ENCODE measurements around the gene GAL3ST3. TPM values are rescaled to one million over a fixed set of nuclear protein-coding genes. Genes with fewer than 3 reads are reported as not detected.

Gene GAL3ST3
- total RNA-seq, 3 donors from 2014 or later = not detected

DNA sequence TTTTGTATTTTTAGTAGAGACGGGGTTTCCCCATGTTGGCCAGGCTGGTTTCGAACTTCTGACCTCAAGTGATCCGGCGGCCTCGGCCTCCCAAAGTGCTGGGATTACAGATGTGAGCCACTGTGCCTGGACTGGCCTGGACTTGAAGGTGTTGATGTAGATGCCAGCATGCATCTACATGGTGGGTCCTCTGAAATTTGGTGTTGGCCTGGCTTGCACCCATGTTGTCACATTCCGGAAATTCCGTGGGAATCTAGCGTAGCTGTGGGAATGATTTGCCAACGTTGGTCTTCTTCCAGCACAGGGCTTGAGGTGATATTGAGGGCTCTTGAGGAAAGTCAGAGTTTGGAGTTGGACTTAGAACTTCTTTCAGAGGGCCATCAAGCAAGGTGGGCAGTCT, 27.6 kb upstream of the GAL3ST3 start:
- peaks cover 21% of the 10 kb centered on the region for H3K4me1 ChIP-seq (ENCODE audit: low read depth)
- H3K36me3 ChIP-seq (ENCODE audit: low read depth) = no peaks in the 10 kb centered on the region
- DNase-seq = no peak
- TF ChIP-seq, protein P1, sequence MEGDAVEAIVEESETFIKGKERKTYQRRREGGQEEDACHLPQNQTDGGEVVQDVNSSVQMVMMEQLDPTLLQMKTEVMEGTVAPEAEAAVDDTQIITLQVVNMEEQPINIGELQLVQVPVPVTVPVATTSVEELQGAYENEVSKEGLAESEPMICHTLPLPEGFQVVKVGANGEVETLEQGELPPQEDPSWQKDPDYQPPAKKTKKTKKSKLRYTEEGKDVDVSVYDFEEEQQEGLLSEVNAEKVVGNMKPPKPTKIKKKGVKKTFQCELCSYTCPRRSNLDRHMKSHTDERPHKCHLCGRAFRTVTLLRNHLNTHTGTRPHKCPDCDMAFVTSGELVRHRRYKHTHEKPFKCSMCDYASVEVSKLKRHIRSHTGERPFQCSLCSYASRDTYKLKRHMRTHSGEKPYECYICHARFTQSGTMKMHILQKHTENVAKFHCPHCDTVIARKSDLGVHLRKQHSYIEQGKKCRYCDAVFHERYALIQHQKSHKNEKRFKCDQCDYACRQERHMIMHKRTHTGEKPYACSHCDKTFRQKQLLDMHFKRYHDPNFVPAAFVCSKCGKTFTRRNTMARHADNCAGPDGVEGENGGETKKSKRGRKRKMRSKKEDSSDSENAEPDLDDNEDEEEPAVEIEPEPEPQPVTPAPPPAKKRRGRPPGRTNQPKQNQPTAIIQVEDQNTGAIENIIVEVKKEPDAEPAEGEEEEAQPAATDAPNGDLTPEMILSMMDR (IDR thresholded peaks at IDR 0.05) = no peak
- H3K9me3 ChIP-seq = no peaks in the 10 kb centered on the region
- no peak for ATAC-seq
- no peak overlapping the region for H3K4me3 ChIP-seq
- intact Hi-C loops (cut with DNase I, micrococcal nuclease) = no loop called here

DNA sequence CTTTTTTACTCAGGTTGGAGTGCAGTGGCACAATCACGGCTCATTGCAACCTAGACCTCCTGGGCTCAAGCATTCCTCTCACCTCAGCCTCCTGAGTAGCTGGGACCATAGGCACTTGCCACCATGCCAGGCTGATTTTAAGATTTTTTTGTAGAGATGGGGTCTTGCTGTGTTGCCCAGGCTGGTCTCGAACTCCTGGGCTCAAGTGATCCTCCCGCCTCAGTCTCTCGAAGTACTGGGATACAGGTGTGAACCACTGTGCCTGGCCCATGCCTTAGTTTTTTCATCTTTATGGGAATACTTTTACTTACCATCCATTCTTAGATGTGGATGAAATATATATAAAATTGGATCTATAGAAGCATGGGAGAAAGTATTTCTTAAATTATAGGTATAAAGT, 26.3 kb upstream of the GAL3ST3 start:
- Histone ChIP-seq H3K4me3 (no peak overlapping the region), H3K9me3 (no peaks in the 10 kb centered on the region), H3K4me1 (ENCODE audit: low read depth) (peaks cover 9% of the 10 kb centered on the region), H3K36me3 (ENCODE audit: low read depth) (no peaks in the 10 kb centered on the region)
- TF ChIP-seq, protein P1 (IDR thresholded peaks at IDR 0.05) = no peak
- intact Hi-C loops (cut with DNase I, micrococcal nuclease) = no loop called here
- ATAC-seq = no peak
- no peak for DNase-seq

DNA sequence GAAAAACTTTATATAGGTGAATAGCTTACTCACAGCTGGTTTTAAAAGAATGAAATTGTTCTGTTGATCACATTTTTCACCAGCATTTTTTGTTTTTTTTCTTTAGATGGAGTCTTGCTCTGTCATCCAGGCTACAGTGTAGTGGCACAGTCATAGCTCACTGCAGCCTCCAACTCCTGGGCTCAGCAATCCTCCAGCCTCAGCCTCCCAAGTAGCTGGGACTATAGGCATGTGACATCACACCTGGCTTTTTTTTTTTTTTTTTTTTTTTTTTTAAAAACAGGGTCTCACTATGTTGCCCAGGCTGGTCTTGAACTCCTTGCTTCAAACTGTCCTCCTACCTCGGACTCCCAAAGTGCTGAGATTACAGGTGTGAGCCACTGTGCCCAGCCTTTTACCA, 24.7 kb upstream of the GAL3ST3 start:
- H3K4me3 ChIP-seq = no peak overlapping the region
- H3K9me3 ChIP-seq = no peaks in the 10 kb centered on the region
- TF ChIP-seq, protein P1 (IDR thresholded peaks at IDR 0.05) = no peak
- intact Hi-C loops (cut with DNase I, micrococcal nuclease) = no loop called here
- no peaks in the 10 kb centered on the region for H3K4me1 ChIP-seq (ENCODE audit: low read depth)
- no peaks in the 10 kb centered on the region for H3K36me3 ChIP-seq (ENCODE audit: low read depth)
- ATAC-seq (no peak), DNase-seq (no peak)

- Histone ChIP-seq H3K9me3 (no peaks in the 10 kb centered on the region), H3K4me1 (ENCODE audit: low read depth) (peaks cover 3% of the 10 kb centered on the region), H3K36me3 (ENCODE audit: low read depth) (no peaks in the 10 kb centered on the region), H3K4me3 (no peak overlapping the region)
- no peak for DNase-seq
- no peak for ATAC-seq
- TF ChIP-seq, protein P1 (IDR thresholded peaks at IDR 0.05) = no peak
- intact Hi-C loops (cut with DNase I, micrococcal nuclease) = no loop called here
Observed at GRCh38 chr11:66072518-66072917, 23.6 kb upstream of the GAL3ST3 start.

DNA sequence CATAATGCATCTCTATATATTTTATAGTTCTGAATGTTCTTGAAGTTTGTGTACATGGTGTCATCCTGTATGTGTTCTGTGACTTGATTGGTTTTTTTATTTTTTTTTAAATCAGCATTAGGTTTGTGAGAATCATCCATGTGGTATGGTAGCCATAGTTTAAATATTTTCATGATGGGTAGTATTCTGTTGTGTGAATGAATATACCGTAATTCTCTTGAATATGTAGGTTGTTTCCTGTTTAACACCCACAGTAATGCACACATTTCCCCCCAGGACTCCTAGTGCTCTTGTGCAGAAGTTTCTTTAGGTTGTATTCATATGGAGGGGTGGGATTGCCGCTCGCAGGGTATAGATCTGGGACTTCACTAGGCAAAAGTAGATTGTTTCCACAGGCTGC, 23.1 kb upstream of the GAL3ST3 start:
- Histone ChIP-seq H3K9me3 (no peaks in the 10 kb centered on the region), H3K4me3 (no peak overlapping the region), H3K4me1 (ENCODE audit: low read depth) (peaks cover 3% of the 10 kb centered on the region), H3K36me3 (ENCODE audit: low read depth) (no peaks in the 10 kb centered on the region)
- TF ChIP-seq, protein P1 (IDR thresholded peaks at IDR 0.05) = no peak
- intact Hi-C loops (cut with DNase I, micrococcal nuclease) = no loop called here
- no peak for ATAC-seq
- DNase-seq = no peak

DNA sequence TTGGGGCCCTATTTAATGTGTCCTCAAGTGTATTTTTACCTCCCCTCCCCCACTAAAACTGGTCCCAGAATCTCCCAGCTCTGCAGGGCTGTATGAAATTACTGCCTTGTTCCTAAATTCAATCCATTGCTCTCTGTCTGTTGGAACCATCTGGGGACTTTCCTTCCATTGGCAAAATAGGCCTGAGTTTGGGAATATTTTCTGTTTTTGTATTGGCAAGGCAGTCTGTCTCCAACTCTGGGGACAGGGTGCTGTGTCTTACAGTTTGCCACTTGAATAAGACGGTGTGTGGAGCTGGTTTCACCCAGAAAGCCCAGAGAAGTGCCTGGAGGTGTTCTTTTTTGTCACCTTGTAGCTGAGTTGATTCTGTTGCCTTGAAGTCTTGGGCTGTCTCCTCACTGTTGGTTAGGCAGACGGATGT, 22.4 kb upstream of the GAL3ST3 start:
- Histone ChIP-seq H3K4me1 (ENCODE audit: low read depth) (peaks cover 3% of the 10 kb centered on the region), H3K4me3 (no peak overlapping the region), H3K36me3 (ENCODE audit: low read depth) (no peaks in the 10 kb centered on the region), H3K9me3 (no peaks in the 10 kb centered on the region)
- TF ChIP-seq, protein P1 (IDR thresholded peaks at IDR 0.05) = no peak
- DNase-seq (no peak), ATAC-seq (no peak)
- intact Hi-C loops (cut with DNase I, micrococcal nuclease) = no loop called here

Data from mucosa of descending colon (tissue), 3 donors.